ENCODE data around the gene ZNF148.

The ZNF148 gene

DNA sequence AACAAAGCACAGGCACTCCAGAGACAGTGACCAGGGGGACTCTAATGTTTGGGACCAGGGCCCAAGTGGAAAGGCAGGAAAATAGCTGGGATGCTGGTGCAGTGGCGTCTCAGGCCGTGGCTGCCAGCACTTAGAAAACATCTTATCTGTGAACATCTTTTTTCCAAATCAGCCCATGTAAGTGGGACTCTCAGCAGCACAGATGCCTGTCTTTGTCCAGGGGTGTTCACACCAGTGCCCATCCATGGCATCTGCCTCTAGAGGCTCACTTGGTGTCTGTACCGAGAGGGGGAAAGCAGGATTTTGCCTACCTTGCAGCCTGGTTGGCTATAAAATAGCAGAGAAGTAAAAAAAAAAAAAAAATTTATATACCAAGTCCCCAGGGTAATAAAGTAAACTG, 189.3 kb downstream of the ZNF148 start:
- Histone ChIP-seq H3K36me3 (ENCODE audit: insufficient read depth, low read length) (no peaks in the 10 kb centered on the region), H3K4me3 (ENCODE audit: low read depth, low read length) (no peak overlapping the region), H3K4me1 (ENCODE audit: control insufficient read depth, insufficient read depth, low read length, unreplicated experiment) (peaks cover 6% of the 10 kb centered on the region), H3K79me2 (ENCODE audit: control insufficient read depth, insufficient read depth, low read length, unreplicated experiment) (no peaks in the 10 kb centered on the region), H2AFZ (ENCODE audit: low read length, unreplicated experiment) (no peak overlapping the region), H3K27me3 (ENCODE audit: insufficient read depth, low read length) (no peaks in the 10 kb centered on the region), H3K27ac (ENCODE audit: low read depth, low read length) (no peak overlapping the region)

DNA sequence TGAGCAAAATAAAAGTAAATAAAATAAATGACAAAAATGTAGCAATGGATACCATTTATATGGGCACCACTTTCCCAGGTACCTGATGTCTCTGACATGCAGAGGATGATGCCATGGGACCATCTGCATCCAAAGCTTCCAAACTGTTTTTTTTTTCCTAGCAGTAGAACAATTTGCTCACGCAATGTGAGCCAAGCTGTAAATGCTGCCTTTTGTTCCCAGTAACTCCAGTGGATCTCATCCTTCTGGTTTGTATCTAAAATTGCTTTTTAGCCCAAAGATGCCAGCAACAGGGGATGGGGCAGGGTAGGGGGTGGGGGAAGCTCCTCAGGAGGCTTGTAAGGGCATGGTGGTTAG, 195.3 kb downstream of the ZNF148 start:
- H3K79me2 ChIP-seq (ENCODE audit: control insufficient read depth, insufficient read depth, low read length, unreplicated experiment) = no peaks in the 10 kb centered on the region
- H3K27me3 ChIP-seq (ENCODE audit: insufficient read depth, low read length) = no peaks in the 10 kb centered on the region
- H2AFZ ChIP-seq (ENCODE audit: low read length, unreplicated experiment) = no peak overlapping the region
- no peak overlapping the region for H3K27ac ChIP-seq (ENCODE audit: low read depth, low read length)
- H3K4me3 ChIP-seq (ENCODE audit: low read depth, low read length) = no peak overlapping the region
- no peaks in the 10 kb centered on the region for H3K4me1 ChIP-seq (ENCODE audit: control insufficient read depth, insufficient read depth, low read length, unreplicated experiment)
- no peaks in the 10 kb centered on the region for H3K36me3 ChIP-seq (ENCODE audit: insufficient read depth, low read length)

DNA sequence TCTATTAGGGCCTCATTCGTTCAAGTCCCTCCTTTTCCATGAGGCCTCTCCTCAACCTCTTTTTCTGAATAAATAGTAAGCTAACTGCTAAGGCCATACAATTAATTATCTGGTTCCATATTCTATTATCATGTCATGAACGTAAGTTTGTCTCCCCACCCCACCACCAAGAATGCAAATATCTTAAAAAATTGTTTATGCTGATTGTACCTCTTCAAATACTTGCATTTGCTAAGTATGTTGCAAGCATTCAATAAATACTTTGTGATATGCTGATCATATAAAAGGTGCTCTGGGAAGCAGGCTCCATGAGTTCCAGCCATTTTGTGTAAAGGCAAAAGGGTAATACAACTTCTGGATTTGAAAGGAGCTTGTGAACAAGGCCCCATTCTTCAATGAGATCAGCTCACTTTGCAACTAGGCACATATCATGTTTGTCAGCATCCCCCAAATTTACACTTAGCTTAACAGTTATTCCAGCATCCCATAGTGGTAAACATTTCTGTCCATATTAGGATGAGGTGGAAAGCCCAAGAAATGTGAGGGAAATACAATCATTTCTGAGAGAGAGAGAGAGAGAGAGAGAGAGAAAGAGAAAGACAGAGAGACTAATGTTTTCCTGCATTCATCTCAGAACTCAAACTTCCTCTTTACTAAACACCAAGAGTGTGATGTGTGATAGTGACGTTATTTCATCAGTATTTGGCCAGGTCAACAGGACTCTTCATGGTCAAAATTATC, 195.8 kb downstream of the ZNF148 start:
- H3K4me3 ChIP-seq (ENCODE audit: low read depth, low read length) = no peak overlapping the region
- no peaks in the 10 kb centered on the region for H3K4me1 ChIP-seq (ENCODE audit: control insufficient read depth, insufficient read depth, low read length, unreplicated experiment)
- H3K27ac ChIP-seq (ENCODE audit: low read depth, low read length) = no peak overlapping the region
- no peaks in the 10 kb centered on the region for H3K27me3 ChIP-seq (ENCODE audit: insufficient read depth, low read length)
- H2AFZ ChIP-seq (ENCODE audit: low read length, unreplicated experiment) = no peak overlapping the region
- H3K36me3 ChIP-seq (ENCODE audit: insufficient read depth, low read length) = no peaks in the 10 kb centered on the region
- H3K79me2 ChIP-seq (ENCODE audit: control insufficient read depth, insufficient read depth, low read length, unreplicated experiment) = no peaks in the 10 kb centered on the region

DNA sequence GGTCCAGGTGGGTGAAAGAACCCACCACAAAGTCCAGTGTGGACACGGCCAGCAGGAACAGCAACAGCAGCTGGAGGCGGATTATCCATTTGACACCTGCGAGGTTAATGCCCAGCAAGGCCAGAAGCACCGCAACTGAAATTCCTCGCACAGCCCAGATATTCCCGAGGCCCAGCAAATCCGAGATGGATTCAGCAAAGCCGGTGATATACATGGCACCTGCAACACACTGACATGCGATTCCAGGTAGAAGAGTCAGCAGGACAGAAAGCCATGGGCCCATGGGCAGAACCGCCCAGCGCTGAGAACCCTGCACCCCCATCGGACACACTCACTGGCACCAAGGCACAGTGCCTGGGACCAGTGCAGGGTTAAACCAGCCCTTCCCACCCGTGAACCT, 197.4 kb downstream of the ZNF148 start:
- H3K79me2 ChIP-seq (ENCODE audit: control insufficient read depth, insufficient read depth, low read length, unreplicated experiment) = no peaks in the 10 kb centered on the region
- no peak overlapping the region for H2AFZ ChIP-seq (ENCODE audit: low read length, unreplicated experiment)
- no peak overlapping the region for H3K27ac ChIP-seq (ENCODE audit: low read depth, low read length)
- no peak overlapping the region for H3K4me3 ChIP-seq (ENCODE audit: low read depth, low read length)
- H3K4me1 ChIP-seq (ENCODE audit: control insufficient read depth, insufficient read depth, low read length, unreplicated experiment) = no peaks in the 10 kb centered on the region
- no peaks in the 10 kb centered on the region for H3K36me3 ChIP-seq (ENCODE audit: insufficient read depth, low read length)
- no peaks in the 10 kb centered on the region for H3K27me3 ChIP-seq (ENCODE audit: insufficient read depth, low read length)

Data from ACC112 (cell line).